Measurements from ENCODE around the gene EMC1. TPM values are rescaled to one million over a fixed set of nuclear protein-coding genes. Genes with fewer than 3 reads are reported as not detected.
"Not testable (repeated sequence)": the region's sequence is repeated elsewhere in the genome, so short reads cannot be mapped to it uniquely, and the experiment has no call there.

The EMC1 gene
- total RNA-seq, 1 experiment from 2014 or later = 40.7 TPM

GRCh38 chr1:19260211-19261138 lies 9.2 kb upstream of the EMC1 start:
- H3F3A ChIP-seq (ENCODE audit: insufficient read depth, low read depth) = no peaks in the 10 kb centered on the region; the same call in 1 of the 2 replicates
- no peak overlapping the region for H3K4me3 ChIP-seq
- H4K20me1 ChIP-seq (ENCODE audit: insufficient read depth) = no peaks in the 10 kb centered on the region; the same call in 1 of the 2 replicates
- no peaks in the 10 kb centered on the region for H3K27me3 ChIP-seq (ENCODE audit: insufficient read depth, low read depth)
- no peak overlapping the region for H3K4me2 ChIP-seq
- intact Hi-C loops (cut with micrococcal nuclease; ENCODE audit: unreplicated experiment) = no loop called here
- no TSS peak for BruUV-seq (replicated peaks)
- TF ChIP-seq CTCF (conservative IDR thresholded peaks at IDR 0.05) (no peak), EZH2 (IDR thresholded peaks at IDR 0.05; ENCODE audit: low read depth) (no peak)
- H3K36me3 ChIP-seq (ENCODE audit: low read depth) = no peaks in the 10 kb centered on the region
- no peak overlapping the region for H3K27ac ChIP-seq
- H3K79me2 ChIP-seq (ENCODE audit: low read depth) = 0 out of 2 replicates have a peak, but pooled peaks cover 2% of the 10 kb centered on the region
- H3K9me3 ChIP-seq (ENCODE audit: insufficient read depth, low read depth) = no peaks in the 10 kb centered on the region
- no peaks in the 10 kb centered on the region for H3K9me2 ChIP-seq (ENCODE audit: insufficient read depth)
- no peaks in the 10 kb centered on the region for H3K4me1 ChIP-seq (replicated peaks; ENCODE audit: insufficient read depth)
- peak in 1 of 2 experiments; percentile 13 for DNase-seq
- CTCF ChIA-PET = no interaction called here
- POLR2A ChIA-PET (ENCODE audit: unreplicated experiment) = no interaction called here
- H2AFZ ChIP-seq = no peak overlapping the region

DNA sequence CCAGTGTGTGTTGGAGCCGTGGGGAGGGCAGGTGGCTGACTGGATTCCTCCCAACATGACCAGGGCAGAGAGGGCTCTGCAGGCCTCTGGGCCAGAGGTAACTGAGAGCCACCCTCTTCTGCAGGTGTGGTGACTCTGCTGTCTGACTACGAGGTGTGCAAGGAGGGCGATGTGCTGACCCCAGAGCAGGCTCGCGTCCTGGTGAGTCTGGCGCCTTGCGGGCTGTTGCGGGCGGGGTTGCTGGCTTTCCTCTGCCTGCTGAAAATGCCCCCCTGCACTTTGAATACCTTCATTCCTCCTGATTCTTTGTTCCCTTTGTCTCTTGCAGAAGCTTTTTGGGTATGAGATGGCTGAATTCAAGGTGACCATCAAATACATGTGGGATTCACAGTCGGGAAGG lies 7.0 kb upstream of the EMC1 start:
- Histone ChIP-seq H3K9me2 (ENCODE audit: insufficient read depth) (no peaks in the 10 kb centered on the region), H4K20me1 (ENCODE audit: insufficient read depth) (peaks cover 16% of the 10 kb centered on the region), H3K36me3 (ENCODE audit: low read depth) (no peaks in the 10 kb centered on the region), H3K9me3 (ENCODE audit: insufficient read depth, low read depth) (no peaks in the 10 kb centered on the region), H3F3A (ENCODE audit: insufficient read depth, low read depth) (no peaks in the 10 kb centered on the region; the same call in 1 of the 2 replicates), H3K27ac (no peak overlapping the region), H3K27me3 (ENCODE audit: insufficient read depth, low read depth) (no peaks in the 10 kb centered on the region), H3K4me3 (no peak overlapping the region), H3K4me1 (replicated peaks; ENCODE audit: insufficient read depth) (peaks cover 3% of the 10 kb centered on the region; the same call in 1 of the 2 replicates), H3K4me2 (no peak overlapping the region), H2AFZ (no peak overlapping the region), H3K79me2 (ENCODE audit: low read depth) (peaks cover 22% of the 10 kb centered on the region)
- no peak for DNase-seq
- TF ChIP-seq EZH2 (IDR thresholded peaks at IDR 0.05; ENCODE audit: low read depth) (no peak), CTCF (conservative IDR thresholded peaks at IDR 0.05) (no peak)
- CTCF ChIA-PET = no interaction called here
- intact Hi-C loops (cut with micrococcal nuclease; ENCODE audit: unreplicated experiment) = no loop called here
- POLR2A ChIA-PET (ENCODE audit: unreplicated experiment) = no interaction called here
- BruUV-seq (replicated peaks) = no TSS peak

GRCh38 chr1:19257178-19257914 lies 6.0 kb upstream of the EMC1 start:
- Histone ChIP-seq H3K9me3 (ENCODE audit: insufficient read depth, low read depth) (no peaks in the 10 kb centered on the region), H3K9me2 (ENCODE audit: insufficient read depth) (no peaks in the 10 kb centered on the region), H3F3A (ENCODE audit: insufficient read depth, low read depth) (no peaks in the 10 kb centered on the region; the same call in 1 of the 2 replicates), H3K4me3 (no peak overlapping the region), H3K4me2 (no peak overlapping the region), H3K4me1 (replicated peaks; ENCODE audit: insufficient read depth) (peaks cover 11% of the 10 kb centered on the region), H3K27me3 (ENCODE audit: insufficient read depth, low read depth) (no peaks in the 10 kb centered on the region), H3K27ac (no peak overlapping the region), H3K36me3 (ENCODE audit: low read depth) (no peaks in the 10 kb centered on the region), H4K20me1 (ENCODE audit: insufficient read depth) (peaks cover 21% of the 10 kb centered on the region), H3K79me2 (ENCODE audit: low read depth) (peaks cover 32% of the 10 kb centered on the region), H2AFZ (no peak overlapping the region)
- ChIA-PET POLR2A (ENCODE audit: unreplicated experiment) (no interaction called here), CTCF (no interaction called here)
- TF ChIP-seq CTCF (conservative IDR thresholded peaks at IDR 0.05) (no peak), EZH2 (IDR thresholded peaks at IDR 0.05; ENCODE audit: low read depth) (no peak)
- intact Hi-C loops (cut with micrococcal nuclease; ENCODE audit: unreplicated experiment) = no loop called here
- no TSS peak for BruUV-seq (replicated peaks)
- no peak for DNase-seq

- H3K4me2 ChIP-seq; DNase-seq; POLR2A ChIA-PET (ENCODE audit: unreplicated experiment); intact Hi-C loops (cut with micrococcal nuclease; ENCODE audit: unreplicated experiment); H3K27ac ChIP-seq; CTCF ChIA-PET; H3K27me3 ChIP-seq (ENCODE audit: insufficient read depth, low read depth); H3K4me3 ChIP-seq; H3K36me3 ChIP-seq (ENCODE audit: low read depth); H3F3A ChIP-seq (ENCODE audit: insufficient read depth, low read depth); BruUV-seq (replicated peaks); H2AFZ ChIP-seq; H3K9me2 ChIP-seq (ENCODE audit: insufficient read depth); H3K9me3 ChIP-seq (ENCODE audit: insufficient read depth, low read depth): not testable (repeated sequence)
- peaks cover 40% of the 10 kb centered on the region for H3K79me2 ChIP-seq (ENCODE audit: low read depth)
- H3K4me1 ChIP-seq (replicated peaks; ENCODE audit: insufficient read depth) = peaks cover 11% of the 10 kb centered on the region
- H4K20me1 ChIP-seq (ENCODE audit: insufficient read depth) = peaks cover 21% of the 10 kb centered on the region
Measured at GRCh38 chr1:19256301-19256700, 5.0 kb upstream of the EMC1 start.
